ENCODE data around the gene ANKRD6.

Gene ANKRD6

GRCh38 chr6:89520736-89521135, 87.8 kb downstream of the ANKRD6 start:
- no peak for DNase-seq

GRCh38 chr6:89522778-89523177, 89.8 kb downstream of the ANKRD6 start:
- DNase-seq: no peak

- DNase-seq: no peak
Measured at GRCh38 chr6:89525786-89526562, 93.0 kb downstream of the ANKRD6 start.

- DNase-seq: no peak
Measured at GRCh38 chr6:89526563-89526869, 93.6 kb downstream of the ANKRD6 start.

GRCh38 chr6:89527634-89528033, 94.7 kb downstream of the ANKRD6 start:
- no peak for DNase-seq

- no peak for DNase-seq
Measured at GRCh38 chr6:89528866-89529265, 95.9 kb downstream of the ANKRD6 start.

- DNase-seq: no peak
Measured at GRCh38 chr6:89530982-89531381, 98.0 kb downstream of the ANKRD6 start.

- no peak for DNase-seq
Measured at GRCh38 chr6:89536231-89536630, 103.3 kb downstream of the ANKRD6 start.

- no peak for DNase-seq
Measured at GRCh38 chr6:89539779-89540178, 106.8 kb downstream of the ANKRD6 start.

GRCh38 chr6:89542081-89542857, 109.3 kb downstream of the ANKRD6 start:
- DNase-seq: no peak

GRCh38 chr6:89542866-89543265, 109.9 kb downstream of the ANKRD6 start:
- DNase-seq: no peak

- DNase-seq: no peak
Measured at GRCh38 chr6:89547281-89547680, 114.3 kb downstream of the ANKRD6 start.

- no peak for DNase-seq
Measured at GRCh38 chr6:89553431-89553830, 120.5 kb downstream of the ANKRD6 start.

- no peak for DNase-seq
Measured at GRCh38 chr6:89554106-89554505, 121.2 kb downstream of the ANKRD6 start.

- DNase-seq: no peak
Measured at GRCh38 chr6:89555031-89555430, 122.1 kb downstream of the ANKRD6 start.

- DNase-seq: no peak
Measured at GRCh38 chr6:89555806-89556205, 122.9 kb downstream of the ANKRD6 start.

- no peak for DNase-seq
Measured at GRCh38 chr6:89559487-89559886, 126.5 kb downstream of the ANKRD6 start.

- DNase-seq: peak; percentile 23
Measured at GRCh38 chr6:89562093-89562973, 129.4 kb downstream of the ANKRD6 start.

GRCh38 chr6:89563866-89564265, 130.9 kb downstream of the ANKRD6 start:
- DNase-seq: no peak

- no peak for DNase-seq
Measured at GRCh38 chr6:89564752-89565427, 131.9 kb downstream of the ANKRD6 start.

GRCh38 chr6:89566008-89566800, 133.3 kb downstream of the ANKRD6 start:
- no peak for DNase-seq

All from NCI-H187 treated with DMSO at 0.1 percent for 48 hours (cell line).